ENCODE data around the gene SHROOM3.

SHROOM3 gene

DNA sequence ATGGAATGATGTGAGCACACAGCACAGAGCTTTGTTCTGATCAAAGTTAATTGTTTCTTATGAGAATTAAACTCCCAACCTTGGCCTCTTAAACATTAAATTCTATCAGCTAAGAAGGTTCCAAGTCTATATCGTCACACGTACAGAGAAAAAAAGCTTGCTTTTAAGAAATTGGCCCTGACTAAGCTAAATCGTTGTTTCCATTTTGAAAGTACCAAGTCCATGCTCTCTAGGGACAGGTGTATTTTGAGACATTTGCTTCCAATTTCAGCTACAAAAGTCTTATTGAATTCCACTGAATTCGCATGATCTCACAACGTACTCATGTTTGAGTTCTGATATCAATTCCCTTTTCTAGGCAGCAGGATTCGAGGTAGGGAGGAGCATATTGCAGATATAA, 157.4 kb downstream of the SHROOM3 start:
- no peak for DNase-seq (ENCODE audit: low read depth)
- no peak overlapping the region for H3K4me3 ChIP-seq (ENCODE audit: low read depth, low read length)
- TF ChIP-seq, protein P1, sequence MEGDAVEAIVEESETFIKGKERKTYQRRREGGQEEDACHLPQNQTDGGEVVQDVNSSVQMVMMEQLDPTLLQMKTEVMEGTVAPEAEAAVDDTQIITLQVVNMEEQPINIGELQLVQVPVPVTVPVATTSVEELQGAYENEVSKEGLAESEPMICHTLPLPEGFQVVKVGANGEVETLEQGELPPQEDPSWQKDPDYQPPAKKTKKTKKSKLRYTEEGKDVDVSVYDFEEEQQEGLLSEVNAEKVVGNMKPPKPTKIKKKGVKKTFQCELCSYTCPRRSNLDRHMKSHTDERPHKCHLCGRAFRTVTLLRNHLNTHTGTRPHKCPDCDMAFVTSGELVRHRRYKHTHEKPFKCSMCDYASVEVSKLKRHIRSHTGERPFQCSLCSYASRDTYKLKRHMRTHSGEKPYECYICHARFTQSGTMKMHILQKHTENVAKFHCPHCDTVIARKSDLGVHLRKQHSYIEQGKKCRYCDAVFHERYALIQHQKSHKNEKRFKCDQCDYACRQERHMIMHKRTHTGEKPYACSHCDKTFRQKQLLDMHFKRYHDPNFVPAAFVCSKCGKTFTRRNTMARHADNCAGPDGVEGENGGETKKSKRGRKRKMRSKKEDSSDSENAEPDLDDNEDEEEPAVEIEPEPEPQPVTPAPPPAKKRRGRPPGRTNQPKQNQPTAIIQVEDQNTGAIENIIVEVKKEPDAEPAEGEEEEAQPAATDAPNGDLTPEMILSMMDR (conservative IDR thresholded peaks at IDR 0.05; ENCODE audit: low read depth, low read length): no peak

DNA sequence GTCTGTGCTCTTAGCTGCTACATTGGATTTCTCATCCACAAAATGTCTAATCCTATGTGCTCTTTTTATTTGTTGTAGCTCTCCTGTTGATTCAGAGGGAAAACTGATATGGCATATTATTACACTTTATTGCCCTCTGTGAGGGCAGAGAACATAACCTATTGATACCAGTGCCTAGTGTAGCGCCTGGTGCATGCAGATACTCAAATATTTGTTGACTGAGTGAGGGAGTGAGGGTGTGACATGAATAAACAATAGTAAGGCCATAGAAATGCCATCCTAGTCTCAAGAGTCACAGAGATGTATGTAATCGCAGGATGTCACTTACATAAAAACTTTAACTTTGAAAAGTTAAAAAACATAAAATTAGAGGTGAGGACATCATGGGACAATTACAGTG, 159.1 kb downstream of the SHROOM3 start:
- TF ChIP-seq, protein P1 (conservative IDR thresholded peaks at IDR 0.05; ENCODE audit: low read depth, low read length): no peak

DNA sequence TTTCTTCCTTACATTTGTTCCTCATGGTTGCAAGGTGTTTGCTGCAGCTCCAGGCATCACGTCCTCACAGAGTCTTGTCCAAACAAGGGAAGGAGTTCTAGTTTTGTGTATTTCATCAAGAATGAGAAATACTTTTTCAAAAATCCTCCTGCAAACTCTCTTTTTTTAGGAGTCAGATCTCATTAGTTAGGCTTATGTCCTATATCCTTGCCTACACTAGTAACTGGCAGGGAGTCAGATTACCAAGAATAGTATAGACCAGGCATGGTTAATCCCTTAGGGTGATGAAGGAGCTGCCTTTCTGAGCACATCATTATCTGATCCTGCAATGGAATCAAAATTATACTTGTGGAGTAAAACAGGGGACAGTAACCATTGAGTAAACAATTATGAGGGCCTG, 160.4 kb downstream of the SHROOM3 start:
- H3K4me3 ChIP-seq (ENCODE audit: low read depth, low read length): no peak overlapping the region
- TF ChIP-seq, protein P1 (conservative IDR thresholded peaks at IDR 0.05; ENCODE audit: low read depth, low read length): no peak
- no peak for DNase-seq (ENCODE audit: low read depth)

More for the DNA sequence above, 159.1 kb downstream of the SHROOM3 start:
- H3K4me3 ChIP-seq (ENCODE audit: low read depth, low read length): no peak overlapping the region
- DNase-seq (ENCODE audit: low read depth): no peak

DNA sequence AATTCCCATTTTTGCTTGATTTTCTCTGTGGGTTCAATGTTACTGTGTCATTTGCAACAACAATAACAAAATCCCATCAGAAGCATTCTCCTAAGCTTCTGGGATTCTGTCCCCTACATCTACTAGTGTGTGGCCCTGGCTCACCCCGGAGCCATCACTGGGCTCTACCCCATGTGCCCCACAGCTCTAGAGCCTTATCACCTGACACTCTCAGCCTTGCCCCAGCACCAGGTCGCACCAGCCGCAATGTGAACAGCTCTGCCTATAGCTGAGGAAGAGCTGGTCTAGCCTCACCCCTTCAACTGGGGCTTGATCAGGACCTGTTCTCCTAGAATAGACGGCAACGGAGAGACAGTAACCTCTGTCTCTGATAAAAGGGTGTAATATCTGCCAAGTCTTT, 161.7 kb downstream of the SHROOM3 start:
- TF ChIP-seq, protein P1 (conservative IDR thresholded peaks at IDR 0.05; ENCODE audit: low read depth, low read length): no peak
- no peak for DNase-seq (ENCODE audit: low read depth)
- H3K4me3 ChIP-seq (ENCODE audit: low read depth, low read length): no peak overlapping the region

DNA sequence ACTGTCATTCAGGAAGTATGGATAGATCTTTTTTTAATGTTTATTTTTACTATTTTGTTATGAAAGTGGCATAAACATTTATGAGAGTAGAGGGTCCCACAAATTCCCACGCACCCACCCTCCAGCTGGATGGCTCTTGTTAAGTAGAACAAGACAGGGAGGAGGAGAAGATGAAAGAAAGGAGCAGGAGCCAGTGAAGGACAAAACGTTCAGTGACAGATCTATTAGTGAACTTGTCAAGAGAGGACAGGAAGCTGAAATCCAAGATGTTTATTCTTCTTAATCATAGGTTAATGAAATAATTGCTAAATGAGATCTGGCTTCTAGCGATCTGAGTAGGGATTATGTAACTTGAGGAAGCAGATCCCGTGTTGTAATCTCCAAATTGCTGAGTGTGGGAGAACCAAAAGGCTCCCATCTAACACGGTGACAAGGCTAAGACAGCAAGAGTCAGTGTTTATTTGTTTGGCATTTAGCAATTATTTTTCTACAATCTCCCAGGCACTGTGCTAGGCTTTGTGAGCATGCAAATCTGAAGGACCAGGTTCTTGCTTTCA, 162.5 kb downstream of the SHROOM3 start:
- TF ChIP-seq, protein P1 (conservative IDR thresholded peaks at IDR 0.05; ENCODE audit: low read depth, low read length): no peak
- no peak overlapping the region for H3K4me3 ChIP-seq (ENCODE audit: low read depth, low read length)
- peak; percentile 14 for DNase-seq (ENCODE audit: low read depth)

DNA sequence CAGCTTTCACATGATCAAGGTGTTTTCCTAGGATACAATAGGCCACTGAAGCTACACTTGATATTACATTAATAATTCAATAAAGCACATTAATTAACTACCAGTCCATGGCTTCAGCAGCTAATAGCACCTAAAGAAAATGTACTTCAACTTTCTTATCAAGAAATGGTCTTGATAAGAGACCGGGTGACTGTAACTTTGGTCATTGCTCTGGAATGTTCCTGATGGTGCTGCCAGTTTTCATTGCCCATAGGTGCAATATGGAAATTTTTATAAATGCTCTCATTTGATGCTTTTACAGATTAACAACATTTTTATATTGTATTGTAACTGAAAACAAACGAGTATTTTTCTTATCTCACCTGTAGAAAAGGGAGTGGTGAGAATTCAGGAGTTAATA, 165.4 kb downstream of the SHROOM3 start:
- no peak for DNase-seq (ENCODE audit: low read depth)
- H3K4me3 ChIP-seq (ENCODE audit: low read depth, low read length): no peak overlapping the region
- TF ChIP-seq, protein P1 (conservative IDR thresholded peaks at IDR 0.05; ENCODE audit: low read depth, low read length): no peak

DNA sequence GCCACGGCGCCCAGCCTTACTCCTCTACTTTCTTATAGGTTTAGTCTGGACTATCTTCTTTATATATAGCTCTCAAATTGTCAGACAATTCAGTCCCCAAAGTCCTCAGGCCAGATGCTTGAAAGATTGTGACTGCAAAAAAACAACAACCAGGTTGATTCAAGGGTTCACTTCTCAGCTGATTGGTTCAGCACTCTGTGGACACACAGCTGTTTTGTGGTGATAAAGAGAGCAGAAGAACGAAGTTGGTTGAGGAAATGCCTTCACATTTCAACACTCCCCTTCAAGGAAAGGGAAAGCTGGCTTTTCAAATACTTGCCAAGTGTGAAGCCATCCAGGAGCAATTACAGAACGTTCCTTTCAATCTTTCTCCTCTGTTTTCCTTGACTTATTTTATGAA, 166.8 kb downstream of the SHROOM3 start:
- DNase-seq (ENCODE audit: low read depth): peak; percentile 86
- H3K4me3 ChIP-seq (ENCODE audit: low read depth, low read length): no peak overlapping the region
- TF ChIP-seq, protein P1 (conservative IDR thresholded peaks at IDR 0.05; ENCODE audit: low read depth, low read length): no peak
